HFF-Myc (cell line): ENCODE data around the gene MFAP2.
"Not testable (repeated sequence)": the region's sequence is repeated elsewhere in the genome, so short reads cannot be mapped to it uniquely, and the experiment has no call there.

Source experiments
- DNase-seq: peaks from one replicate; pipeline ENCODE4 v3.0.0-alpha.2; 2011; ENCODE audit warnings: low read depth; ENCODE audit errors: extremely low read depth
- H3K4me3 ChIP-seq: replicated peaks from 2 replicates; pipeline ENCODE4 v1.5.1; 2011; ENCODE audit warnings: low read depth, mild to moderate bottlenecking, control low read depth, low read length
- CTCF ChIP-seq: IDR thresholded peaks from 2 replicates; pipeline ENCODE4 v1.5.1; 2012; ENCODE audit warnings: mild to moderate bottlenecking, low read depth, low read length, control low read depth; ENCODE audit errors: missing control alignments

MFAP2 gene

GRCh38 chr1:16938351-16939321 lies 41.8 kb downstream of the MFAP2 start:
- H3K4me3 ChIP-seq, result no peak overlapping the region
- no peak for TF ChIP-seq CTCF
- DNase-seq, result no peak

GRCh38 chr1:16936580-16936979 lies 43.8 kb downstream of the MFAP2 start:
- not testable (repeated sequence) for H3K4me3 ChIP-seq, DNase-seq

- not testable (repeated sequence) for DNase-seq, H3K4me3 ChIP-seq
These were observed 46.5 kb downstream of the MFAP2 start for GRCh38 chr1:16933945-16934344.

GRCh38 chr1:16931206-16931934 lies 49.0 kb downstream of the MFAP2 start:
- not testable (repeated sequence) for H3K4me3 ChIP-seq, DNase-seq

- DNase-seq, H3K4me3 ChIP-seq: not testable (repeated sequence)
These were observed 51.0 kb downstream of the MFAP2 start for GRCh38 chr1:16929146-16930041.

GRCh38 chr1:16927711-16928485 lies 52.5 kb downstream of the MFAP2 start:
- DNase-seq, result no peak
- no peak for TF ChIP-seq CTCF
- H3K4me3 ChIP-seq, result no peak overlapping the region

GRCh38 chr1:16927256-16927655 lies 53.2 kb downstream of the MFAP2 start:
- no peak for DNase-seq
- H3K4me3 ChIP-seq, result no peak overlapping the region
- no peak for TF ChIP-seq CTCF

GRCh38 chr1:16926491-16927073 lies 53.8 kb downstream of the MFAP2 start:
- no peak overlapping the region for H3K4me3 ChIP-seq
- no peak for TF ChIP-seq CTCF
- DNase-seq, result no peak
